Nucleus accumbens (tissue), 56 donors: ENCODE measurements around the gene PF4V1.

Experiments
- DNase-seq, 56 donors: peaks; one replicate each; lab custom pipeline; 2025; lab: John Stamatoyannopoulos, UW

PF4V1 gene

DNA sequence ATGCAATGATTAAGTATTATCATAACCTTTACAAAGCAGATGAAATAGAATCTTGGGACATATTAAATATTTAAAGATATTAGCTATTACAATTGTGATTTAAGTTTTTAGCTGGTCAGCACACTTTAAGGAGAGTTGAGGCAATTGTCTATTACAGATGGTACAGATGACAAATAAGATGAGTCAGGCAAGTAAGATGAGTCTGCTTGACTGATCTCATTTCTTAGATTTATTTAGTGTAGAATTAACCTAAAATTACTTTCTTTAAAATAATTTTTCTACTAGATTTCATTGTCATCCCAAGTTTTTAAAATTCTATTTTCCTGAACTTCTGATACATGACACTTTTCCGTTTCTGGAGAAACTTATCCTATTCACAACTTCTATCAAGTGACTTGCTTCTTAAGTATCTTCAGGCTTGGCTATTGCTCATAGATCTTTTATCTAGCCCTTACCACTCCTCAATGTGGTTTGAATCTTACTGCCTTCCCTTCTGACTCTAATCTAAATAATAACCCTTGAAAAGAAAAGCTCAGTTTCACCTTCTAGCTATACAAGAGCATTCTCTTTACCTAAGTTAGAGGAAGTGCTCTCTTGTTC lies 49.0 kb downstream of the PF4V1 start:
- no peak for DNase-seq

DNA sequence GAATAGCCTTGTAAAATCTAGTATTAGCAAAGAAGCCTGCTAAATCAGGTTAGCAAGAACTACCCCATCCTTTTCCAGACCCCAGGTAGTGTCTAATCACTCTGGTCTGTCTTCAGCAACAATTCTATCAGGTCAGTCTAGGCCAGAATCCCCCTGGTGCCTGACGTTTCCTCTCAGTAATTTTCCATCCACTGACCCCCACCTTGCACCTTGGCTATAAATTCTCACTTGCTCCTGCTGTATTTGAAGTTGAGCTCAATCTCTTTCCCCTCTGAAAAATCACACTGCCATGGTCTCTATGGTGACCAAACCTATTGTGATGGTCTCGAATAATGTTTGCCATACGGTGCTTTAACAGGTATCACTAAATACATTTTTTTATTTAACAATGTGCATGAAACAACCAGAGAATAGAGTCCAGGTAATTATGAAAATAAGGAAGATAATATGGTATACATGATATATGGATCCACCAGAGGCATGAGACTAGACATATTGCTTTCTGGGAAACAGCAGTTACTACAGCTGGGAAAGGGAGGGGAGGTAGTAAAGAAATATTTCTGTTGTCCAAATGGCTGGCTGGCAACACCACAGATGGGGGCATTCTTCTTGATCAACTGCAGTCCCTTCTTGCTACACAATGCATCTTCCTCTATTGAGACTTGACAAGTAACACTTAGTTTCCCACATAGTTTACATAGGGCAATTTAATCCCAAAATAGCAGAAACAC lies 49.9 kb downstream of the PF4V1 start:
- no peak for DNase-seq
